HG03025 (cell line): ENCODE measurements around the gene CASK.

Source experiments
- ATAC-seq: cut with Tn5 transposase; IDR thresholded peaks from one replicate; pipeline ENCODE4 v1.9.1; 2021; ENCODE audit warnings: mild to moderate bottlenecking, moderate library complexity; ENCODE audit not compliant: unreplicated experiment, low FRiP score

CASK gene, protein sequence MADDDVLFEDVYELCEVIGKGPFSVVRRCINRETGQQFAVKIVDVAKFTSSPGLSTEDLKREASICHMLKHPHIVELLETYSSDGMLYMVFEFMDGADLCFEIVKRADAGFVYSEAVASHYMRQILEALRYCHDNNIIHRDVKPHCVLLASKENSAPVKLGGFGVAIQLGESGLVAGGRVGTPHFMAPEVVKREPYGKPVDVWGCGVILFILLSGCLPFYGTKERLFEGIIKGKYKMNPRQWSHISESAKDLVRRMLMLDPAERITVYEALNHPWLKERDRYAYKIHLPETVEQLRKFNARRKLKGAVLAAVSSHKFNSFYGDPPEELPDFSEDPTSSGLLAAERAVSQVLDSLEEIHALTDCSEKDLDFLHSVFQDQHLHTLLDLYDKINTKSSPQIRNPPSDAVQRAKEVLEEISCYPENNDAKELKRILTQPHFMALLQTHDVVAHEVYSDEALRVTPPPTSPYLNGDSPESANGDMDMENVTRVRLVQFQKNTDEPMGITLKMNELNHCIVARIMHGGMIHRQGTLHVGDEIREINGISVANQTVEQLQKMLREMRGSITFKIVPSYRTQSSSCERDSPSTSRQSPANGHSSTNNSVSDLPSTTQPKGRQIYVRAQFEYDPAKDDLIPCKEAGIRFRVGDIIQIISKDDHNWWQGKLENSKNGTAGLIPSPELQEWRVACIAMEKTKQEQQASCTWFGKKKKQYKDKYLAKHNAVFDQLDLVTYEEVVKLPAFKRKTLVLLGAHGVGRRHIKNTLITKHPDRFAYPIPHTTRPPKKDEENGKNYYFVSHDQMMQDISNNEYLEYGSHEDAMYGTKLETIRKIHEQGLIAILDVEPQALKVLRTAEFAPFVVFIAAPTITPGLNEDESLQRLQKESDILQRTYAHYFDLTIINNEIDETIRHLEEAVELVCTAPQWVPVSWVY

GRCh38 chrX:41923211-41923977 is at the start of gene CASK:
Gene CASK, minus strand, starts transcription at chrX:41923554. Its CDS starts 566 bp downstream, at chrX:41922988.
- ATAC-seq, result peak; percentile 85

- ATAC-seq, result no peak
Observed at GRCh38 chrX:41971346-41971745, 48.0 kb upstream of the CASK start.

DNA sequence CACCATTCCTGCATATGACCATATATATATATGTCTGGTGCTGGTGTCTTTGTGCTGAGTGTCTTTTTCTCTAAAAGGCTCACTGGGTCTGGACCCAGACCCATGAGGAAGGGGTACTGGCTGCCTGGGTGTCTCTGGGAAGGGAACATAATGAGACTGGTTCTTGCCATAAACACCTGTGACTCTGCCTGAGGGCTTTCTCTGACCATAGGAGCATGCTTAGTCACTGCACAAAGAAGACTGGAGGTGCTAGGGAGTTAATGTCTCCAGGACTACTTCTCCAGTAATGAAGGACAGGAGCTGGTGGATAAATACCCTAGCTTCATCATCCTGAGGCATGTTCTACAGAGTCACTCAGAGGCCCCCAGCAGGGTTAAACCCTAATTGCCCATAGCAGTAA is 47.1 kb upstream of the CASK start:
- ATAC-seq, result no peak

GRCh38 chrX:41963348-41963747 is 40.0 kb upstream of the CASK start:
- no peak for ATAC-seq

DNA sequence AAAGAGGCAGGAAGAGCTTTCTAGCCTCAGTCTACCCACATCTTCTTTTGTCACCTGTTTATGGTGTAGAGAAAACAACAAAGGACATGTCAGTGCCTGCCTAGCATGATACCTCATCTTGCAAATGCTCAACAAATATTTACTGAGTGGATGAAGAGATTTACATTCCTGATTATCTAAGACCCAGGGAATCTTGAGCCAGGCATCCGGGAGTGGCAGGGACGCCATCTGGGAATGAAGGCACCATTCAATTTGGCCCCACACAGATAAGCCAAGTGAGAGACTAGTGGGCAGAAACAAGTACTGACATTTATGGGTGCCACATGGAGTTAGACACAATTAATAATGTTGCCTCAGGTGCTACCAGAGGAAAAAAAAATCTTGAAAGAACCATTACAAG is 36.8 kb upstream of the CASK start:
- ATAC-seq, result no peak

GRCh38 chrX:41958861-41959260 is 35.5 kb upstream of the CASK start:
- ATAC-seq, result no peak

- no peak for ATAC-seq
Observed at GRCh38 chrX:41956027-41956426, 32.7 kb upstream of the CASK start.

DNA sequence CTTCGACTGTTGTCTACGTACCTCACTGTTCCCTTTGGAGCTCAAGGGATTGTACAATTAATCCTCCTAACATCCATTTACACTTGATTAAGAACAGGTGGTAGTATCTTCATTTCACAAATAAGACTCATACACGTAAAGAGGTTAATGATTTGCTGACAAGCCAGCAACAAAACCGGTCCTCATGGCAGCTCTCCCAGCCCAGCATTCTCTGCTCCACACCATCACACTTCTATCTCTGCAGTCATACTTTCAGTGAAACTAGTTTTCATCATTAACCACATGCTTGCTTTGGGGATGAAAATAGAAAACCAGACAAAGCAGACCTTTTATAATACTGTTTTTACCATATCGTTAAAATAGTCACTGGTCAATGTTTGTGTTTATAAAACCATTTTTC is 28.7 kb upstream of the CASK start:
- no peak for ATAC-seq

DNA sequence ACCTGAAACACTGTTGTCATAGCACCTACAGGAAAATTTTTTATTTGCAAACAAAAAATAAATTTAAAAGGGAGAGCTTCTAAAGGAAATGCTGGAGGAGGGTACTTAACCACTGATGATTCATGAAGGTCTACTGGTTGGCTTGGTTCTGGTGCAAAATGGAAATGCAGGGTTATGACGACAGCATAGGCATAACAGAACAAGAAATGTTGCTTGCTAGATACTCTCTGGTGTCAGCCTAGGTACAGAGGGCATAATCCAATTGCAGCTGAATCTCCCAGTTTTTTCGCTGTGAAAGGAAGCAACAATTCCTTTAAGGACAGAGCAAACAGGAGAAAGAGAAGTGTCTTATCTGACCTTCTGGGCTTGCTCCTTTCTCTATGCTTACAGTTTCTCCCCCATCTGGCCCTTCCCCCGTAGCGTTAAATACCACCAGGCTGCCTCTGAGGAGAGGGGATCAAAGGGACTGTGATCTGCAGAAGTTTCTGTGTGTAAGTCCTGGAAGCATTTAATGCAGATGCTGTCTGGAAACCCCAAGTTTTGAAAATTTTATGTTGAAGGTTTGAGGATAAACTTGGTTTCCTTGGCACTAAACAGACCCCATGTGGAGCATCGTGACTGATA is 23.7 kb upstream of the CASK start:
- ATAC-seq, result no peak

DNA sequence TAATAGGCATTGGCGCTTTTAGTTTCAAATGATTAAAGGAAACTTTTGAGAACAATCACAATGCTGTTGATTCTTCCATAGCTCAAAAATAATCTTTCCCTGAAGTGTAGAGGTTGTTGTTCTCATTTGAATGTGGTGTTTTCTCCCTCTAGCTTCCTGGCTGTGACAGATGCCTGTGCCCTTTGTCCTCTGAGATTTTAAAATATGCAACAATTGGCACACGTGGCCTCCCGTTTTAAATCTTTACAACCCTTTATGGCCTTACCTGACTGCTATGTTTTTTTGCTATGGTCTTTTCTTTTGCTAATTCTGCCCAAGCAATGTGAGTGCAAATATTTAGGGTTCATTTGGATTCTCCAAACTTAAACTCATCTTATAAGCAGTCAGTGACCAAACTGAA is 22.9 kb upstream of the CASK start:
- ATAC-seq, result no peak

GRCh38 chrX:41935832-41936231 is 12.5 kb upstream of the CASK start:
- no peak for ATAC-seq

DNA sequence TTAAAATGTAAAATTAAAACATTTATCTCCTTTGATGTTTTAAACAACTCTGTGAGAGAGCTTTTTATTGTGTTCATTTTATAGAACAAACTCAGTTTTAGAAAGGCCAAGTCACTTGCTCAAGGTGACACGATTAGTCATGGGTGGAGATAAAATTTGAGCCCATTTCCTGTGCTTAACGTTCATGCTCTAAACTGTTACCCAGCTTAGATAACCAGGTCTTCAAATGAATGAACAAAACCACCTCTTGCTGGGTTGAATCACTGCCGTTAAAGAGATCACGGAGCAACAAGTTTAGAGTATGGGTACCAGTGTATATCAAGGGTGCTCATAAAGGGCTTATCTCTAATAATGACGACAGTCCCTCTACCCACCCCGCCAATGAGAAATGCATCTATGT is 10.2 kb upstream of the CASK start:
- ATAC-seq, result no peak

DNA sequence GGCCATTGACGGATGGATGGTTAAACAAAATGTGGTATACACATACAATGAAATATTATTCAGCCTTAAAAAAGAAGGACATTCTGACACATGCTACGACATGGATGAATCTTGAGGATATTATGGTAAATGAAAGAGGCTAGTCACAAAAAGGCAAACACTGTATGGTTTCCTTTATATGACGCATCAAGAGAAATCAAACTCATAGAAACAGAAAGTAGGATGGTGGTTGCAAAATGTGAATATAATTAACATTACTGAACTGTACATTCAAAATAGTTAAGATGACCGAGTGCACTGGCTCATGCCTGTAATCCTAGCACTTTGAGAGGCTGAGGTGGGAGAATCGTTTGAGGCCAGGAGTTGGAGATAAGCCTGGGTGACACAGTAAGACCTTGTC is 9.5 kb upstream of the CASK start:
- ATAC-seq, result no peak

- no peak for ATAC-seq
Observed at GRCh38 chrX:41931591-41931990, 8.2 kb upstream of the CASK start.

DNA sequence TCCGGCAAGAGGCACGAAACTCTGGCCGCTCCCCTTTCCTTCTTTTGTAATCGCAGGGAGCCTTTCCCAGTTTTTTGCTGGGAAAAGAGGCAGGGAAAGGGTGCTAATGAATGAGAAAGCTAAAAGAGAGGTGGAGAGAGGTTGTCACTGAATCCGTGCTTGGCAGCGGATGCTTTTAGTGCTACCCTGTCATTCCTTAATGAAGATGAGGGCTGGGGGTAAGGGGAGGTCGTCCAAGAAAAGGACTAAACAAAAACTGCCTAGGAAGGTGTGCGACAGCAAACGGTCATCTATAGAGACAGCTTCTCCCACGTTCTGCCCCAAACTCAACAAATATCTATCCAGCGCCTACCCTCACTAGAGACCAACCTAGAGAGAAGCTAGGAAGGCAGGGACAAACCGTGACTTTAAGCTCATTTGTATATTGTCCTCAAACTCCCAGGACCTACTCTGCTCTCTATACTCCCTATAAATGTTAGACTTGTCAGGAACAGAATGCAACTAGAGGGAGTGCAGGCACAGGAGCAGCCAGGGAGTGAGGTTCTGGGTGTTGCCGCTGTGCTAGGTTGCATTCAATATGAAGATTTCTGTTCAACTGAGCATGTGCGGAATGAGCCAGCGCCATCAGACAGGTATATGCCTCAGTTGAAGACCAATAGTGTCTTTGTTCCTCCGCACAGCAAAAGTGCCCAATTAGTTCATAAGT is 777 bp upstream of the CASK start:
- ATAC-seq, result no peak

DNA sequence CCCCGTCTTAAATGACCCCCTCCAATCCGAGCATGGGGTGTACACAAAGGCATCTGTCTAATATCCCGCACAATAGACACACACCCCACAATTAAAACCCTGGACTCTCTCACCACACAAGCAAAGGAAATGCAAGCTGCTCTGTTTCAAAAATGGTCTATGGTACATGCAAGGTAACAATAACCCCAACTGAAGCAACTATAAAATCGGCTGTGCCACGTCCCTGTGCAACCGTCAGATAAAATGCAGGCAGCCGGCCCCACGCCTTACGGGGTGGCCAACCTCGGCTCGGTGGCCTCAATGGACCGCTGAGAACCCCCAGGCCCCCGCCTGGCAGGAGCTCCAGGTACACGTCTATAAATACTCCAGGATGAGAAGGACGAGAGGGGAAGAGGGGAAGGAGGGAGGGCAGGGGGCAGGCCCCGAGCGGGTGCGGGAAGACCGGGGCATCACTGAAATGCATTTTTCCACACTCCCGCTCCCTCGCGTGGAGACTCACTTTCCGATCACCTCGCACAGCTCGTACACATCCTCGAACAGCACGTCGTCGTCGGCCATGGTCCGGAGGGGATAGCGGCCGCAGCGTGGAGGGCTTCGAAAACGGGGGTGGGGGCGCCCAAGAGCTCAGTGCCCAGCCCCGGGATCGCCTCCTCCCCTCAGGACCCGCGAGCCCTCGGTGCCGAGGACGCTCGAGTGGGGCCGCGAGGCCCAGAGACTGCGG is 763 bp downstream of the CASK start:
- ATAC-seq, result peak; percentile 16

- no peak for ATAC-seq
Observed at GRCh38 chrX:41921492-41922430, 1.6 kb downstream of the CASK start.

DNA sequence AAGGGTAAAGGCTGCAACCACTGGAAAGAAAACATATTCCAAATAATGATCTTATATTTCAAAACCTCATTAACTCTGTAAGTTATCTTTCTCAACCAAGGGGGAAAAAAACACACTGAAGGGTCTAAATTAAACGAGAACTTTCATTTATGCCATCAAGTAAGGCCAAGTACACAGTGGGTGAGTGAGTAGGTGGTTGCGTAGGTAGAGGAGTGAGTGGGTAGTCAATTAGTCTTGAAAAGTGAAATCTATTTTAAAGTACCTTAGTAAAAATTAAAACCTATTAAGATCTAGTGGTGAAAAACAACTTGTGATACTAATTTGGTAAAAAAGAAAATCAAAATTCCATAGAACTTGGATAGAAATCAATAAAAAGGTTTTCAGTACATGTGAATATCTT is 3.5 kb downstream of the CASK start:
- ATAC-seq, result no peak
